ENCODE results near the gene C1QTNF2. TPM values are rescaled to one million over a fixed set of nuclear protein-coding genes. Genes with fewer than 3 reads are reported as not detected.
A peak's percentile ranks its signal among the peaks of the same experiment; 100 is the strongest.

Gene C1QTNF2
- total and polyA plus RNA-seq, 2 of the 13 experiments (the other 11 are each of a cell fraction or from before 2014, with no cell fraction given): not detected

DNA sequence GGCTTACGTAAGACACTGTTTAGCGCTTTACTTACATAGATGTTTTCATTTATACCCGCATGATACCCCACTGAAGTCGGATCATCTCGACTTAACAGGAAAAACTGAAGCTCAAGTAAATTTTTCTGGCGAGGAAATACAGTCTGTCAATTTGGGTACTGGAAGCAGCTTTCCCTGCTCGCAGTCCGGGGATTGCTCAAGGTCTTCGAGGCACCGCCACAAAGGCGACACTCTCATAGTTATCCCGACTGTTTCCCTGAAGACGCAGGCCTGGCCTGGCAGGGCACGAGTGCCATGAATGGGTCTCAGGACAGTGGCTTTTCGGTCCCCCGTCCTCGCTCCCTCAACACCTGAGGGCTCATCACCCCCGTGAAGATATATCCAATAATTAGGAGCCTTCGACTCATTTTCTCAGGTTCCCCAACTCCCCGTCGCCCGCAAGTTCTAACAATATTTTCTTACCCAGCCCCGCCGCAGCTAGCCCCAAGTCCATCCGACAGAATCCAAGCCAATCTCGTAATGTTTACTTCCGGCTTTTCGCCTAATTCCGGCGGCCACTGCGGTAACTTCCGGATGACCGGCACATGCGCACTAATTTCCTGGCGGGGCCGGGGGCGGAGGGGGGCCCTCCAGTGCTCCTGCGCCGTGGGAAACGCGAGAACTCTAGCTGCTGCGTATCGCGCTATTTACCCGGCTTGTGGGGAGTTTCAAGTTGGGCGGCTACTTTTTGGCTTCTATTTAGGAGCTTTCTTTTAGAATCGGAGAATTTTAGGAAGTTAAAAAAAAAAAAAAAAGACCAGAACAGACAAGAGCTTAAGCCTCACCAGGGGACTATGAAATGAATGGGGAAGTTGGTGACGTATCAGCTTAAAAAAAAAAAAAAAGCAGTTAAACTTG is 48.4 kb upstream of the C1QTNF2 start, which contains the start of gene SLU7 (continued):
- TF ChIP-seq, protein P1, sequence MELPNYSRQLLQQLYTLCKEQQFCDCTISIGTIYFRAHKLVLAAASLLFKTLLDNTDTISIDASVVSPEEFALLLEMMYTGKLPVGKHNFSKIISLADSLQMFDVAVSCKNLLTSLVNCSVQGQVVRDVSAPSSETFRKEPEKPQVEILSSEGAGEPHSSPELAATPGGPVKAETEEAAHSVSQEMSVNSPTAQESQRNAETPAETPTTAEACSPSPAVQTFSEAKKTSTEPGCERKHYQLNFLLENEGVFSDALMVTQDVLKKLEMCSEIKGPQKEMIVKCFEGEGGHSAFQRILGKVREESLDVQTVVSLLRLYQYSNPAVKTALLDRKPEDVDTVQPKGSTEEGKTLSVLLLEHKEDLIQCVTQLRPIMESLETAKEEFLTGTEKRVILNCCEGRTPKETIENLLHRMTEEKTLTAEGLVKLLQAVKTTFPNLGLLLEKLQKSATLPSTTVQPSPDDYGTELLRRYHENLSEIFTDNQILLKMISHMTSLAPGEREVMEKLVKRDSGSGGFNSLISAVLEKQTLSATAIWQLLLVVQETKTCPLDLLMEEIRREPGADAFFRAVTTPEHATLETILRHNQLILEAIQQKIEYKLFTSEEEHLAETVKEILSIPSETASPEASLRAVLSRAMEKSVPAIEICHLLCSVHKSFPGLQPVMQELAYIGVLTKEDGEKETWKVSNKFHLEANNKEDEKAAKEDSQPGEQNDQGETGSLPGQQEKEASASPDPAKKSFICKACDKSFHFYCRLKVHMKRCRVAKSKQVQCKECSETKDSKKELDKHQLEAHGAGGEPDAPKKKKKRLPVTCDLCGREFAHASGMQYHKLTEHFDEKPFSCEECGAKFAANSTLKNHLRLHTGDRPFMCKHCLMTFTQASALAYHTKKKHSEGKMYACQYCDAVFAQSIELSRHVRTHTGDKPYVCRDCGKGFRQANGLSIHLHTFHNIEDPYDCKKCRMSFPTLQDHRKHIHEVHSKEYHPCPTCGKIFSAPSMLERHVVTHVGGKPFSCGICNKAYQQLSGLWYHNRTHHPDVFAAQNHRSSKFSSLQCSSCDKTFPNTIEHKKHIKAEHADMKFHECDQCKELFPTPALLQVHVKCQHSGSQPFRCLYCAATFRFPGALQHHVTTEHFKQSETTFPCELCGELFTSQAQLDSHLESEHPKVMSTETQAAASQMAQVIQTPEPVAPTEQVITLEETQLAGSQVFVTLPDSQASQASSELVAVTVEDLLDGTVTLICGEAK (IDR thresholded peaks at IDR 0.05): peak; percentile 60
- TF ChIP-seq, protein P1 (CRISPR knock-in tag; IDR thresholded peaks at IDR 0.05): peak; percentile 62; the same call in 1 of the 2 replicates
- TF ChIP-seq GATAD1 (CRISPR knock-in tag; IDR thresholded peaks at IDR 0.05) (peak; percentile 93), RXRB (CRISPR knock-in tag; IDR thresholded peaks at IDR 0.05; ENCODE audit: borderline replicate concordance) (0 out of 2 replicates have a peak, but pooled peaks have one; percentile 30), ZNF605 (CRISPR knock-in tag; IDR thresholded peaks at IDR 0.05) (peak; percentile 95), ZNF143 (CRISPR knock-in tag; IDR thresholded peaks at IDR 0.05) (peak; percentile 76), SRSF1 (optimal IDR thresholded peaks at IDR 0.05; ENCODE audit: low read depth, low read length) (peak; percentile 89), ZFP82 (CRISPR knock-in tag; IDR thresholded peaks at IDR 0.05; ENCODE audit: borderline replicate concordance) (no peak), XRCC5 (optimal IDR thresholded peaks at IDR 0.05; ENCODE audit: low read length) (no peak), SOX13 (IDR thresholded peaks at IDR 0.05) (no peak), SOX13 (CRISPR knock-in tag; conservative IDR thresholded peaks at IDR 0.05 in 1 of 2, IDR thresholded peaks at IDR 0.05 in 1 of 2) (no peak), ZFX (CRISPR knock-in tag; IDR thresholded peaks at IDR 0.05; ENCODE audit: low read depth) (peak; percentile 82), GABPA (IDR thresholded peaks at IDR 0.05; ENCODE audit: low read depth, low read length) (peak; percentile 80), GABPA (CRISPR knock-in tag; IDR thresholded peaks at IDR 0.05; ENCODE audit: low read depth) (peak; percentile 96), ETV5 (CRISPR knock-in tag; IDR thresholded peaks at IDR 0.05; ENCODE audit: borderline replicate concordance) (peak; percentile 52; the same call in 1 of the 2 replicates), PTBP1 (IDR thresholded peaks at IDR 0.05; ENCODE audit: low read depth, low read length, poor library complexity, severe bottlenecking) (no peak), NFKBIZ (CRISPR knock-in tag; IDR thresholded peaks at IDR 0.05) (0 out of 2 replicates have a peak, but pooled peaks have one; percentile 33), CHCHD3 (CRISPR knock-in tag; IDR thresholded peaks at IDR 0.05) (0 out of 2 replicates have a peak, but pooled peaks have one; percentile 27)
- TF ChIP-seq, protein P2, sequence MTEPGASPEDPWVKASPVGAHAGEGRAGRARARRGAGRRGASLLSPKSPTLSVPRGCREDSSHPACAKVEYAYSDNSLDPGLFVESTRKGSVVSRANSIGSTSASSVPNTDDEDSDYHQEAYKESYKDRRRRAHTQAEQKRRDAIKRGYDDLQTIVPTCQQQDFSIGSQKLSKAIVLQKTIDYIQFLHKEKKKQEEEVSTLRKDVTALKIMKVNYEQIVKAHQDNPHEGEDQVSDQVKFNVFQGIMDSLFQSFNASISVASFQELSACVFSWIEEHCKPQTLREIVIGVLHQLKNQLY (CRISPR knock-in tag; IDR thresholded peaks at IDR 0.05): no peak
- TF ChIP-seq, protein P3, sequence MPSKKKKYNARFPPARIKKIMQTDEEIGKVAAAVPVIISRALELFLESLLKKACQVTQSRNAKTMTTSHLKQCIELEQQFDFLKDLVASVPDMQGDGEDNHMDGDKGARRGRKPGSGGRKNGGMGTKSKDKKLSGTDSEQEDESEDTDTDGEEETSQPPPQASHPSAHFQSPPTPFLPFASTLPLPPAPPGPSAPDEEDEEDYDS (CRISPR knock-in tag; IDR thresholded peaks at IDR 0.05): peak; percentile 74
